ENCODE data around the gene SPPL3.

The SPPL3 gene

DNA sequence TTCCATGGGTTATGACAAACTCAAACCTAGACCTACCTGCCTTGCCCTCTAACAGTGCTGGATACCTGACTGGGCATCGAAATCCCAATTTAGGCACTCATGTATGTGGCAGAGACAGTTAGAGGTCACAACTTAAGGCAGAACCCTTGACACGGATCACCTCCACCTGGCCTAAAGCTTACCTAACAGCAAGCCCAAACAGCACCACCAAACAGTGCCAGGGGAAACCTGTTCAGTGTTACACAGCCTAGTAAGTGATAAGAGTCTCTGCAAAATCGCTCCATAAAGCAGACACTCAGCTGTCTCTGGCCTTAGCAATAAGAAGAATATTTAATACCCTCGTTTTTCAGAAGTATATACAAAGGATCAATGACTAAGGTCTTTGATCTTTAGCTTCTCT is 77.8 kb downstream of the SPPL3 start:
- TF ChIP-seq, protein P1, sequence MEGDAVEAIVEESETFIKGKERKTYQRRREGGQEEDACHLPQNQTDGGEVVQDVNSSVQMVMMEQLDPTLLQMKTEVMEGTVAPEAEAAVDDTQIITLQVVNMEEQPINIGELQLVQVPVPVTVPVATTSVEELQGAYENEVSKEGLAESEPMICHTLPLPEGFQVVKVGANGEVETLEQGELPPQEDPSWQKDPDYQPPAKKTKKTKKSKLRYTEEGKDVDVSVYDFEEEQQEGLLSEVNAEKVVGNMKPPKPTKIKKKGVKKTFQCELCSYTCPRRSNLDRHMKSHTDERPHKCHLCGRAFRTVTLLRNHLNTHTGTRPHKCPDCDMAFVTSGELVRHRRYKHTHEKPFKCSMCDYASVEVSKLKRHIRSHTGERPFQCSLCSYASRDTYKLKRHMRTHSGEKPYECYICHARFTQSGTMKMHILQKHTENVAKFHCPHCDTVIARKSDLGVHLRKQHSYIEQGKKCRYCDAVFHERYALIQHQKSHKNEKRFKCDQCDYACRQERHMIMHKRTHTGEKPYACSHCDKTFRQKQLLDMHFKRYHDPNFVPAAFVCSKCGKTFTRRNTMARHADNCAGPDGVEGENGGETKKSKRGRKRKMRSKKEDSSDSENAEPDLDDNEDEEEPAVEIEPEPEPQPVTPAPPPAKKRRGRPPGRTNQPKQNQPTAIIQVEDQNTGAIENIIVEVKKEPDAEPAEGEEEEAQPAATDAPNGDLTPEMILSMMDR (IDR thresholded peaks at IDR 0.05; ENCODE audit: extremely low read depth, missing control alignments), result no peak
- DNase-seq (ENCODE audit: low spot score), result no peak

DNA sequence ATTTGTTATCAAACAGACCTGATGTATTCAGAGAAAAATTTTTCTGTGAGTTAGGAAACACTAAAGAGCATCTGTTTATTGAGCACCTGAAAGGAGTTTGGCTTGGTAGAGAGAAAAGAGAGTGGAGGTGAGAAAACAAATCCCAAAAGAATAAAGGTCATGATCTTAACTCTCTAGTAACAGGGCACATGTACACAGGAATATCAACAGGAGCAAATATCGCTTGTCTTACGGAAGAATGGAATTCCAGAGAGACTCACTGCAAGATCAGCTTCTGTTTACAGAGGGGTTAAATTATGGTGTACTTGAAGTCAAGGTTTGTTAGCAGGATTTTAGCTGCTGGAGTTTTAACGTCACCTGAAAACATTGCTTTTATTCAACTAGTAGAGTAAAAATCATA is 78.8 kb downstream of the SPPL3 start:
- DNase-seq (ENCODE audit: low spot score), result no peak
- TF ChIP-seq, protein P1 (IDR thresholded peaks at IDR 0.05; ENCODE audit: extremely low read depth, missing control alignments), result no peak

DNA sequence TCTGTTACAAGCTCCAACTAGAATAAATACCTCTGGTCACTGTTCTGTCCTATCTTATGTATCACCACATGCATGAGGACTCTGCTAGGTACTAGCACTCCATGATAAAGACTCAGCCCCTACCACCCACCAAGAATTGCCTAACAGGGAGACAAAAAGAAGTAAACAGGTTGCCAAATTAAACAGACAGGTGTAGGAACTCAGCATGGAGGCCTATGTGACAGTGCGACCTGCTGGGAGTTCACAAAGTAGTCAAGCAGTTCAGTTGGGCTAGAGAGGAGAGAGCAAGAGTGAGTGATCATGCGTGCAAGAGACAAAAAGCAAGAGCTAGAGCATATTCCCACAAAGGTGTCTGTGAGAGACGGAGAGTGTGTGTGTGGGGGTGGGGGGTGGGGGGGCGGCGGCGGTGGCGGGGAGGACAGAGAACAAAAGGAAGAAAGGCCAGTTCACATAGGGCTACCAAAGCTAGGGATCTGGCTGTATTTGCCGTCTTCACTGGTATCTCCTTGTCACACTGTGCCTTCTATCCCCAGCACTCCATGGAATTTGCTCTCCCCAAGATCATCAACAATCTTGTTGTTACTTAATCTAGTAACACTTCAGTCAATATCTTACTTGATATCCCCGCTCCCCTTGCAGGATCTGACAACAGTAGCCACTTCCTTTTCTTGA is 81.2 kb downstream of the SPPL3 start:
- no peak for DNase-seq (ENCODE audit: low spot score)
- TF ChIP-seq, protein P1 (IDR thresholded peaks at IDR 0.05; ENCODE audit: extremely low read depth, missing control alignments), result no peak

DNA sequence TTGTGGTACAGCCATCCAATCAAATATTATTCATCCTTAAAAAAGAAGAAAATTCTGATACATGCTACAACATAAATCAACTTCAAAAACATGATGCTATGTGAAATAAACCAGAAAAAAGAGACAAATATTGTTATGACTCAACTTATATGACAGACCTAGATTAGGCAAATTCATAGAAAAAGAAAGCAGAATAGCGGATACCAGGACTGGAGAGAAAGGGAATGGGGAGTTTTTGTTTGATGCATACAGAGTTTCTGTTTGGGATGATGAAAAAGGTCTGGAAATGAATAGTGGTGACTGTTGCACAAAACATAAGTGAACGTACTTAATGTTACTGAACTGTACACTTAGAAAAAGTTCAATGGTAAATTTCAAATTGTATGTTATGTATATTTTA is 82.3 kb downstream of the SPPL3 start:
- TF ChIP-seq, protein P1 (IDR thresholded peaks at IDR 0.05; ENCODE audit: extremely low read depth, missing control alignments), result no peak
- peak; percentile 43 for DNase-seq (ENCODE audit: low spot score)

DNA sequence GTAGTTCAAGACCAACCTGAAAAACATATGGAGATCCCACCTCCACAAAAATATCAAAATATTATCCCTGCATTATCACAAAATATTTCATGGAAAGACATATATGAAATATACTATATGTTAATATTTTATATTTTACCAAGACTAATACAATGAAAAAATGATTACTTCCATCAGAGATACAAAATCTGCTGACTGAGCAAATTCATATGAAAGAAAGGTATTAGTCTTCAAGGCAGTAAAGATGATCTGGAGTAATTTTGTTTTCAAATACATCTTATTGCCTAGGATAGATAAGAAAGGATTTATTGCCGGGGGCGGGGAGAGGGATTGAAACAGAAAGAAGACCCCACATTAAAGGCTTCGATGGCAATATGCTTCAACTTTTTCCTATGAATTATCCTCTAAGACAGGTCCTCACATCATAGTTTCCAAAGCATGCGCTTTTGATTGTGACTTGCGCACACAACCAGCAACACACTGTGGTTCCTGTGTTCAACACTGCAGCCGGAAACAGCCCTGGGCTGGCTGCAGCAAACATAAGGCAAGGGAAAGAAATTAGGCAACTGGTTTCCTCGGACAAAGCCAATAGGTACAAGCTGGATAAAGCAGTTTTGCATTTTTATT is 83.2 kb downstream of the SPPL3 start:
- TF ChIP-seq, protein P1 (IDR thresholded peaks at IDR 0.05; ENCODE audit: extremely low read depth, missing control alignments), result no peak
- no peak for DNase-seq (ENCODE audit: low spot score)

DNA sequence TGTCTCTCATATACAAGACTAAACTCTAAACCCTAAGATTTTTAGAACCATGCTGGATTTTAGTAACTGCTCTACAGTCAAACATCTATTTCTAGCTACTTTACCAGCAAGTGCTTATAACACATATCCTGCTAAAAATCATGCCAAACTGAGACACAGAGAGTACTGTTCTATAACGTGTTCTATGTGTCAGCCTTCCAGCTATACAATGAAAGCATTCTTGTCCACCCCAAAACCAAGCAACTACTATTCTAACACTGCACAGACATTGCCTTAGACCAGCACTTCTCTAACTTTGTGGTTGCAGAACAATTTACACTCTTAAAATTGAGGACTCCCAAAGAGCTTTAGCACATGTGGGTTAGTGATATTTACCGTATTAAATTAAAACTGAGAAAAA is 85.7 kb downstream of the SPPL3 start:
- TF ChIP-seq, protein P1 (IDR thresholded peaks at IDR 0.05; ENCODE audit: extremely low read depth, missing control alignments), result no peak
- DNase-seq (ENCODE audit: low spot score), result no peak

DNA sequence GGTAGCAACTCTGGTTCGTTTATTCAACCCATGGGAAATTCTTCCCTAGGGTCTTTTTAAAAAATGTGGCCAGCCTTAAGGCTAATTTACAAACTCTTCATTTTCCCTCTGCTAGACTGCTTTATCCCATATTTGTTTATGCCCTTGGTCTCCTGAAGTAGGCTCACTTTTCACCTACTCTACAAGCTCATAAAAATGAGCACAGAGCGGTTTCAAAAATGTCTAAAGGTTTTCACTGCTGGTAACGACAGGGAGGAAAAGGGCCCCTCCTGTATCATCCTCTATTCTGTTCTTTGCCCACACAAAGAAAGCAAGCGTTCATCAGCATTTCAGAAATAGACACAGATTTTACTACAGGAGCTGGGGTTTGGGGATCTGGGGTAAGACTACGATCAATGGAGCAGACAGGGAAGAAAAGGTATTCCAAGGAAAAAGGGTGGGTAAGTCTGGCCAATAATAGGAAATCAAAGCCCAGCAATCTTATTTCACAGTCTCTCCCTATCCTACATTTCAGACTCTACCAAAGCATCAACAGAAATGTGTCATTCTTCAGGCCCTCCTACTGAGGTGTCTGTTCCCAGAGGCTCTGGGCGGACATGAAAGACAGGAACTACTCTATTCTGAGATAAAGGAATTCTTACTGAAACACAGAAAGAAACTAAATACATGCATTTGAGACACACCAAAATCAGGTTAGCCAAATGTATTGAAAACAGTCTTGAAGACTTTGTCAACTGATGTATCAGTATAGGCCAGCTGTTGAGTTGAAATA is 86.4 kb downstream of the SPPL3 start:
- TF ChIP-seq, protein P1 (IDR thresholded peaks at IDR 0.05; ENCODE audit: extremely low read depth, missing control alignments), result no peak
- no peak for DNase-seq (ENCODE audit: low spot score)
